Naive thymus-derived CD4-positive, alpha-beta T cell (primary cell): ENCODE data around the gene NOVA2. TPM values are rescaled to one million over a fixed set of nuclear protein-coding genes. Genes with fewer than 3 reads are reported as not detected.
A peak's percentile ranks its signal among the peaks of the same experiment; 100 is the strongest.

Experiments
- ATAC-seq: fragments of 150-1000 bp; cut with Tn5 transposase; 2 replicates; pipeline ENCODE4 v1.10.0; 2021; ENCODE audit warnings: mild to moderate bottlenecking, moderate library complexity
- CTCF ChIA-PET: fragments of 350-600 bp; sonication (Branson Sonifier 250); formaldehyde crosslinking; loops from one replicate; lab custom pipeline; 2021; ENCODE audit warnings: antibody characterized with exemption; lab: Charles Lee
- POLR2A ChIA-PET: fragments of 350-600 bp; sonication (Branson Sonifier 250); formaldehyde crosslinking; loops from one replicate; lab custom pipeline; 2021; ENCODE audit warnings: antibody characterized with exemption, inconsistent platforms; lab: Charles Lee
- DNase-seq, 9 donors: peaks; one replicate each; pipeline versions ENCODE4 v3.0.0 to v3.0.0-alpha.2; 2020 to 2022; ENCODE audit warnings: mixed read lengths in 1 of 9
- H3K27ac ChIP-seq: one replicate; pipeline ENCODE4 v1.7.0; 2013; ENCODE audit warnings: mild to moderate bottlenecking, low read depth, low read length, moderate library complexity
- H3K27me3 ChIP-seq, 2 donors: one replicate each; pipeline ENCODE4 v1.7.0; 2013; ENCODE audit warnings: low read length in 2 of 2, mild to moderate bottlenecking in 2 of 2, moderate library complexity in 2 of 2; ENCODE audit not compliant: control insufficient read depth in 2 of 2, insufficient read depth in 2 of 2
- H3K36me3 ChIP-seq, 3 experiments: 1 replicate in 2 of 3; 2 replicates in 1 of 3; pipeline ENCODE4 v1.7.0; 2013; ENCODE audit warnings: low read length in 3 of 3, mild to moderate bottlenecking in 3 of 3, moderate library complexity in 1 of 3; ENCODE audit not compliant: insufficient read depth in 3 of 3, control insufficient read depth in 2 of 3
- H3K4me1 ChIP-seq, 2 donors: one replicate each; pipeline ENCODE4 v1.7.0; 2013; ENCODE audit warnings: low read length in 2 of 2, mild to moderate bottlenecking in 2 of 2, moderate library complexity in 1 of 2; ENCODE audit not compliant: control insufficient read depth in 2 of 2, insufficient read depth in 2 of 2
- H3K4me3 ChIP-seq: 2 replicates; pipeline ENCODE4 v1.7.0; 2013; ENCODE audit warnings: mild to moderate bottlenecking, low read length
- H3K9me3 ChIP-seq, 3 experiments: 1 replicate in 2 of 3; 2 replicates in 1 of 3; pipeline ENCODE4 v1.7.0; 2013; ENCODE audit warnings: low read length in 3 of 3; ENCODE audit not compliant: control insufficient read depth in 2 of 3
- H3K27ac Mint-ChIP-seq, 9 donors: one replicate each; pipeline ENCODE4 v1.8.0; 2020 to 2022; ENCODE audit warnings: mixed read lengths in 9 of 9, mild to moderate bottlenecking in 8 of 9, moderate library complexity in 5 of 9, inconsistent platforms in 2 of 9
- H3K27me3 Mint-ChIP-seq, 5 donors: one replicate each; pipeline ENCODE4 v1.8.0; 2021 to 2022; ENCODE audit warnings: mixed read lengths in 5 of 5, mild to moderate bottlenecking in 1 of 5
- H3K36me3 Mint-ChIP-seq, 5 donors: one replicate each; pipeline ENCODE4 v1.8.0; 2020 to 2022; ENCODE audit warnings: mixed read lengths in 5 of 5, mild to moderate bottlenecking in 3 of 5, inconsistent platforms in 1 of 5
- H3K4me1 Mint-ChIP-seq, 7 donors: one replicate each; pipeline ENCODE4 v1.8.0; 2020 to 2022; ENCODE audit warnings: mixed read lengths in 7 of 7, mild to moderate bottlenecking in 3 of 7, inconsistent platforms in 1 of 7
- H3K4me3 Mint-ChIP-seq, 10 donors: one replicate each; pipeline ENCODE4 v1.8.0; 2020 to 2022; ENCODE audit warnings: mild to moderate bottlenecking in 10 of 10, mixed read lengths in 10 of 10, moderate library complexity in 6 of 10, inconsistent platforms in 2 of 10
- H3K9me3 Mint-ChIP-seq, 11 donors: one replicate each; pipeline ENCODE4 v1.8.0; 2020 to 2022; ENCODE audit warnings: mixed read lengths in 11 of 11, mild to moderate bottlenecking in 4 of 11, inconsistent platforms in 1 of 11, moderate library complexity in 1 of 11
- intact Hi-C, 2 donors: fragments of 100-400 bp; cut with micrococcal nuclease; formaldehyde crosslinking; loops; one replicate each; pipeline ENCODE4 v1.15.1; 2023
- polyA plus RNA-seq, 2 donors: library from polyadenylated mRNA; unstranded; fragments of 300-500 nt; fragmentation: Illumina TruSeq; gene quantifications; one replicate each; pipeline ENCODE4 v1.2.3, GENCODE V29; 2021
- total RNA-seq, 6 experiments: library from RNA in 5 of 6; stranded (reverse) in 5 of 6; gene quantifications; 1 replicate in 5 of 6; 2 replicates in 1 of 6; pipeline ENCODE4 v1.2.3 and lab custom pipeline; 2021 to 2026

The NOVA2 gene
- total and polyA plus RNA-seq, 7 experiments from 2014 or later, result 0.19 TPM; not detected in 6

GRCh38 chr19:45971260-45971902 lies 2.3 kb downstream of the NOVA2 start:
- H3K9me3 ChIP-seq, result no peaks in the 10 kb centered on the region
- no peak overlapping the region for H3K27ac Mint-ChIP-seq
- POLR2A ChIA-PET, result no interaction called here
- H3K27me3 ChIP-seq, result peaks cover 0 to 11% of the 10 kb centered on the region in 2 donors
- H3K9me3 Mint-ChIP-seq, result peaks cover 0 to 3% (median 0%) of the 10 kb centered on the region in 11 donors
- intact Hi-C loops, result no loop called here
- DNase-seq (no peak), ATAC-seq (no peak)
- peak overlapping the region in 6 of 10 donors; percentile 2 to 80 (median 51) for H3K4me3 Mint-ChIP-seq
- H3K4me1 Mint-ChIP-seq, result peaks cover 18 to 26% (median 21%) of the 10 kb centered on the region in 7 donors
- peaks cover 0 to 9% (median 2%) of the 10 kb centered on the region in 5 donors for H3K36me3 Mint-ChIP-seq
- H3K4me1 ChIP-seq, result peaks cover 11 to 12% of the 10 kb centered on the region in 2 donors
- H3K27me3 Mint-ChIP-seq, result peaks cover 73 to 76% (median 74%) of the 10 kb centered on the region in 5 donors
- H3K36me3 ChIP-seq, result no peaks in the 10 kb centered on the region
- no peak overlapping the region for H3K27ac ChIP-seq
- CTCF ChIA-PET, result interaction anchor here (0.9 kb wide), 1 partner anchor 14 kb away, joined by 3 read pairs; no protein-coding TSS in a partner anchor
- no peak overlapping the region for H3K4me3 ChIP-seq

- H3K27me3 ChIP-seq, result peaks cover 0 to 5% of the 10 kb centered on the region in 2 donors
- ChIA-PET CTCF (interaction anchor here (0.6 kb wide), 1 partner anchor 543 kb away, joined by 3 read pairs; no protein-coding TSS in a partner anchor), POLR2A (no interaction called here)
- Mint-ChIP-seq H3K27ac (no peak overlapping the region), H3K4me1 (peaks cover 15 to 24% (median 19%) of the 10 kb centered on the region in 7 donors), H3K9me3 (peaks cover 0 to 2% (median 0%) of the 10 kb centered on the region in 11 donors), H3K4me3 (no peak overlapping the region), H3K27me3 (peaks cover 69 to 72% (median 70%) of the 10 kb centered on the region in 5 donors), H3K36me3 (peaks cover 0 to 7% (median 0%) of the 10 kb centered on the region in 5 donors)
- H3K9me3 ChIP-seq, result no peaks in the 10 kb centered on the region
- no peak overlapping the region for H3K4me3 ChIP-seq
- H3K36me3 ChIP-seq, result no peaks in the 10 kb centered on the region
- DNase-seq (no peak), ATAC-seq (no peak)
- peaks cover 11 to 12% of the 10 kb centered on the region in 2 donors for H3K4me1 ChIP-seq
- no peak overlapping the region for H3K27ac ChIP-seq
- intact Hi-C loops, result no loop called here
Observed at GRCh38 chr19:45969676-45970075, 4.0 kb downstream of the NOVA2 start.

GRCh38 chr19:45968626-45969025 lies 5.0 kb downstream of the NOVA2 start:
- H3K9me3 ChIP-seq, result no peaks in the 10 kb centered on the region
- H3K4me1 ChIP-seq, result peaks cover 11 to 12% of the 10 kb centered on the region in 2 donors
- H3K36me3 ChIP-seq, result no peaks in the 10 kb centered on the region
- intact Hi-C loops, result no loop called here
- CTCF ChIA-PET, result interaction anchor here (0.5 kb wide), 1 partner anchor 872 kb away, joined by 3 read pairs; no protein-coding TSS in a partner anchor
- peaks cover 0 to 6% (median 0%) of the 10 kb centered on the region in 5 donors for H3K36me3 Mint-ChIP-seq
- H3K27me3 Mint-ChIP-seq, result peaks cover 63 to 72% (median 68%) of the 10 kb centered on the region in 5 donors
- no peak for DNase-seq
- peaks cover 15 to 19% (median 18%) of the 10 kb centered on the region in 7 donors for H3K4me1 Mint-ChIP-seq
- H3K27ac ChIP-seq, result no peak overlapping the region
- no peaks in the 10 kb centered on the region for H3K27me3 ChIP-seq
- ATAC-seq, result no peak
- H3K9me3 Mint-ChIP-seq, result peaks cover 0 to 2% (median 0%) of the 10 kb centered on the region in 11 donors
- POLR2A ChIA-PET, result no interaction called here
- H3K27ac Mint-ChIP-seq, result no peak overlapping the region
- no peak overlapping the region for H3K4me3 ChIP-seq
- H3K4me3 Mint-ChIP-seq, result no peak overlapping the region

GRCh38 chr19:45967246-45967645 lies 6.4 kb downstream of the NOVA2 start:
- CTCF ChIA-PET, result no interaction called here
- no peak for ATAC-seq
- H3K4me1 Mint-ChIP-seq, result peaks cover 10 to 13% (median 12%) of the 10 kb centered on the region in 7 donors
- Histone ChIP-seq H3K9me3 (no peaks in the 10 kb centered on the region), H3K4me3 (no peak overlapping the region), H3K27me3 (no peaks in the 10 kb centered on the region), H3K4me1 (peaks cover 6 to 7% of the 10 kb centered on the region in 2 donors), H3K27ac (no peak overlapping the region), H3K36me3 (no peaks in the 10 kb centered on the region)
- POLR2A ChIA-PET, result no interaction called here
- H3K9me3 Mint-ChIP-seq, result peaks cover 0 to 4% (median 0%) of the 10 kb centered on the region in 11 donors
- H3K36me3 Mint-ChIP-seq, result peaks cover 0 to 2% (median 0%) of the 10 kb centered on the region in 5 donors
- H3K27ac Mint-ChIP-seq, result no peak overlapping the region
- no peak for DNase-seq
- H3K27me3 Mint-ChIP-seq, result peaks cover 58 to 79% (median 68%) of the 10 kb centered on the region in 5 donors
- no peak overlapping the region for H3K4me3 Mint-ChIP-seq
- intact Hi-C loops, result no loop called here

GRCh38 chr19:45962021-45962420 lies 11.6 kb downstream of the NOVA2 start:
- no peak overlapping the region for H3K4me3 Mint-ChIP-seq
- peaks cover 0 to 6% (median 0%) of the 10 kb centered on the region in 7 donors for H3K4me1 Mint-ChIP-seq
- Histone ChIP-seq H3K4me1 (no peaks in the 10 kb centered on the region), H3K9me3 (no peaks in the 10 kb centered on the region), H3K4me3 (no peak overlapping the region), H3K27me3 (no peaks in the 10 kb centered on the region), H3K27ac (no peak overlapping the region), H3K36me3 (no peaks in the 10 kb centered on the region)
- DNase-seq (no peak), ATAC-seq (no peak)
- intact Hi-C loops, result no loop called here
- POLR2A ChIA-PET, result no interaction called here
- CTCF ChIA-PET, result interaction anchor here (0.6 kb wide), 2 partner anchors 18 to 461 kb away, joined by 3 read pairs; no protein-coding TSS in a partner anchor
- no peak overlapping the region for H3K27ac Mint-ChIP-seq
- peaks cover 0 to 9% (median 0%) of the 10 kb centered on the region in 5 donors for H3K36me3 Mint-ChIP-seq
- peaks cover 0 to 8% (median 0%) of the 10 kb centered on the region in 11 donors for H3K9me3 Mint-ChIP-seq
- H3K27me3 Mint-ChIP-seq, result peaks cover 41 to 70% (median 61%) of the 10 kb centered on the region in 5 donors

GRCh38 chr19:45960595-45961235 lies 12.9 kb downstream of the NOVA2 start:
- peaks cover 0 to 8% (median 0%) of the 10 kb centered on the region in 11 donors for H3K9me3 Mint-ChIP-seq
- ChIA-PET POLR2A (no interaction called here), CTCF (no interaction called here)
- H3K27ac ChIP-seq, result no peak overlapping the region
- H3K4me1 ChIP-seq, result no peaks in the 10 kb centered on the region
- DNase-seq, result no peak
- H3K36me3 Mint-ChIP-seq, result peaks cover 0 to 9% (median 0%) of the 10 kb centered on the region in 5 donors
- H3K9me3 ChIP-seq, result no peaks in the 10 kb centered on the region
- H3K4me3 Mint-ChIP-seq, result no peak overlapping the region
- H3K4me3 ChIP-seq, result no peak overlapping the region
- peaks cover 37 to 64% (median 62%) of the 10 kb centered on the region in 5 donors for H3K27me3 Mint-ChIP-seq
- H3K4me1 Mint-ChIP-seq, result peaks cover 0 to 6% (median 0%) of the 10 kb centered on the region in 7 donors
- intact Hi-C loops, result no loop called here
- H3K27me3 ChIP-seq, result no peaks in the 10 kb centered on the region
- no peaks in the 10 kb centered on the region for H3K36me3 ChIP-seq
- no peak overlapping the region for H3K27ac Mint-ChIP-seq
- no peak for ATAC-seq
